ENCODE data around the gene MGAT4B. TPM values are rescaled to one million over a fixed set of nuclear protein-coding genes. Genes with fewer than 3 reads are reported as not detected.

MGAT4B gene
- total and polyA plus RNA-seq, 2 donors (not counting 1 experiment from before 2014, with no cell fraction given): 157 to 172 TPM

DNA sequence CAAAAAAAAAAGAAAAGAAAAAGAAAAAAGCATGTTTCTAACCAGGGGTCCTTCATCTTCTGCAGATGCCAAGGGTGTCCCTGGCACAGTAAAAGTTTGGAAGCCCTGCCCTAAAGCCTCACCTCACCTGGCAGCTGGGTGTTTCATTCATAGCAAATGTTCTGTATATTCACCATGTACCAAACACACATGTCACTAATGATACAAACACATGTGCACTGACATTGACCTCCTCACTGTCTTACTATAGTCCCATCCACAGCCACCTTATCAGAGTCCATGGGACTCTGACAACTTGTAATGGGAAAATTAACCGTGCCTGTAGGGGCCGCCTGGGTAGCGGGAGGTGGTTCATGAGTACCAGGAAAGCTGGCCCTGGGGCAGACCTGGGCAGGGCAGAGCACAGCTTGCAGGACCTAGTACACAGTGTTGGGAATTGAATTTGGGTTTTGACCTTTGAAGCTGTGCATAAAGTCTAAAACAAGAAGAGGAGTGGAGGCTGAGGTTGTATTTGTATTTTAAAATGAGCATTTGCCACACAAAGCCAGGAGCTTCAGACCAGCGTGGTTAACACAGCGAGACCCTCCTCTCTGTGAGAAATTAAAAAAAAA lies 6.4 kb upstream of the MGAT4B start:
- Histone ChIP-seq H3K4me1 (ENCODE audit: control insufficient read depth, extremely low read depth, insufficient read depth, low read length) (peaks cover 3% of the 10 kb centered on the region), H3K79me2 (ENCODE audit: control insufficient read depth, insufficient read depth, low read length) (no peaks in the 10 kb centered on the region), H3K9ac (ENCODE audit: insufficient read depth, low read length) (no peak overlapping the region), H3K4me2 (ENCODE audit: extremely low read depth, insufficient read depth, low read length) (no peak overlapping the region), H2AFZ (ENCODE audit: low read length) (no peak overlapping the region), H3K9me3 (ENCODE audit: control insufficient read depth, insufficient read depth, low read depth, low read length) (no peaks in the 10 kb centered on the region), H3K27me3 (ENCODE audit: control insufficient read depth, insufficient read depth, low read length) (no peaks in the 10 kb centered on the region), H3K27ac (ENCODE audit: insufficient read depth, low read length) (no peak overlapping the region), H3K4me3 (replicated peaks in 1 of 4; ENCODE audit: control extremely low read depth in 1 of 4, insufficient read depth in 1 of 4, low read depth in 3 of 4, low read length in 4 of 4) (no peak overlapping the region), H3K36me3 (ENCODE audit: control insufficient read depth, insufficient read depth, low read length) (peaks cover 6% of the 10 kb centered on the region), H4K20me1 (ENCODE audit: control insufficient read depth, extremely low read depth, insufficient read depth, low read length) (no peaks in the 10 kb centered on the region)
- TF ChIP-seq EZH2 (IDR thresholded peaks at IDR 0.05; ENCODE audit: low read length, missing control alignments): no peak
- TF ChIP-seq, protein P1, sequence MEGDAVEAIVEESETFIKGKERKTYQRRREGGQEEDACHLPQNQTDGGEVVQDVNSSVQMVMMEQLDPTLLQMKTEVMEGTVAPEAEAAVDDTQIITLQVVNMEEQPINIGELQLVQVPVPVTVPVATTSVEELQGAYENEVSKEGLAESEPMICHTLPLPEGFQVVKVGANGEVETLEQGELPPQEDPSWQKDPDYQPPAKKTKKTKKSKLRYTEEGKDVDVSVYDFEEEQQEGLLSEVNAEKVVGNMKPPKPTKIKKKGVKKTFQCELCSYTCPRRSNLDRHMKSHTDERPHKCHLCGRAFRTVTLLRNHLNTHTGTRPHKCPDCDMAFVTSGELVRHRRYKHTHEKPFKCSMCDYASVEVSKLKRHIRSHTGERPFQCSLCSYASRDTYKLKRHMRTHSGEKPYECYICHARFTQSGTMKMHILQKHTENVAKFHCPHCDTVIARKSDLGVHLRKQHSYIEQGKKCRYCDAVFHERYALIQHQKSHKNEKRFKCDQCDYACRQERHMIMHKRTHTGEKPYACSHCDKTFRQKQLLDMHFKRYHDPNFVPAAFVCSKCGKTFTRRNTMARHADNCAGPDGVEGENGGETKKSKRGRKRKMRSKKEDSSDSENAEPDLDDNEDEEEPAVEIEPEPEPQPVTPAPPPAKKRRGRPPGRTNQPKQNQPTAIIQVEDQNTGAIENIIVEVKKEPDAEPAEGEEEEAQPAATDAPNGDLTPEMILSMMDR (conservative IDR thresholded peaks at IDR 0.05 in 1 of 2, IDR thresholded peaks at IDR 0.05 in 1 of 2; ENCODE audit: low read depth in 1 of 2, low read length in 2 of 2): no peak
- DNase-seq (ENCODE audit: low read depth in 2 of 2): no peak

DNA sequence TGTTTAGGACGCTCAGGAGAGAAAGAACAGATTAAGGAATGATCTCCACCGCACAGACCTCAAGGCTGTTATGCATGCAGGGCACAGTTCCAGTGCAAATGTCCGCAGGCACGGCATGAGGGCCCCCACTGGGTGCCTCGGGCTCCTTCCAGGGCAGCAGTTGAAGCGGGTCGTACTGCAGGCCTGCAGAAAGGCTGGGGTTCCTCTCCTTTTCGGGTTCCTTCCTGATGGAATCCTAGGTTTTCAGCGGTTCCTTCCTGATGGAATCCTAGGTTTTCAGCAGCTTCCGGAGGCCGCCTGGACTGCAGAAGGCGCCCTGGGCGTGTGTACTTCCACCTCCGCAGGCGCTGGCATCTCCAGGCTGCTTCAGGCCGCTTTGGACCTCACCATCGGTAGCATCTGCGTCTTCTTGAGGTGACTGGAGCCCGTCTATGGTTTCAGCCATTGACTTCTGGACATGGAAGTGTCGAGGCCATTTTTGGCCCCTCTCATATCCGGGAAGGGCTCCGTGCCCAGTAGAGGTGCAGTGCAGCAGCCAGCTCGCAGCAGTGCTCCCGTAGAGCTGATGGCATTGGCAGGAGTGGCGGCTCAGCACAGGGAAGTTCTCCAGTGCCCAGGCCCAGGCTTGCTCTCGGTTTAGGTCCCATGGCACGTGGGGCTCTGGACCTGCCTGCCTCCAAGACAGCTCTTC lies 5.6 kb upstream of the MGAT4B start:
- no peak overlapping the region for H3K9ac ChIP-seq (ENCODE audit: insufficient read depth, low read length)
- H3K4me3 ChIP-seq (replicated peaks in 1 of 4; ENCODE audit: control extremely low read depth in 1 of 4, insufficient read depth in 1 of 4, low read depth in 3 of 4, low read length in 4 of 4): no peak overlapping the region
- no peaks in the 10 kb centered on the region for H3K79me2 ChIP-seq (ENCODE audit: control insufficient read depth, insufficient read depth, low read length)
- H3K9me3 ChIP-seq (ENCODE audit: control insufficient read depth, insufficient read depth, low read depth, low read length): no peaks in the 10 kb centered on the region
- no peaks in the 10 kb centered on the region for H3K27me3 ChIP-seq (ENCODE audit: control insufficient read depth, insufficient read depth, low read length)
- no peaks in the 10 kb centered on the region for H4K20me1 ChIP-seq (ENCODE audit: control insufficient read depth, extremely low read depth, insufficient read depth, low read length)
- no peak for DNase-seq (ENCODE audit: low read depth in 2 of 2)
- H3K36me3 ChIP-seq (ENCODE audit: control insufficient read depth, insufficient read depth, low read length): peaks cover 6% of the 10 kb centered on the region
- H2AFZ ChIP-seq (ENCODE audit: low read length): no peak overlapping the region
- TF ChIP-seq EZH2 (IDR thresholded peaks at IDR 0.05; ENCODE audit: low read length, missing control alignments): no peak
- TF ChIP-seq, protein P1 (conservative IDR thresholded peaks at IDR 0.05 in 1 of 2, IDR thresholded peaks at IDR 0.05 in 1 of 2; ENCODE audit: low read depth in 1 of 2, low read length in 2 of 2): no peak
- no peak overlapping the region for H3K4me2 ChIP-seq (ENCODE audit: extremely low read depth, insufficient read depth, low read length)
- H3K27ac ChIP-seq (ENCODE audit: insufficient read depth, low read length): no peak overlapping the region
- no peaks in the 10 kb centered on the region for H3K4me1 ChIP-seq (ENCODE audit: control insufficient read depth, extremely low read depth, insufficient read depth, low read length)

- peaks cover 14% of the 10 kb centered on the region for H3K4me1 ChIP-seq (ENCODE audit: control insufficient read depth, extremely low read depth, insufficient read depth, low read length)
- H3K9ac ChIP-seq (ENCODE audit: insufficient read depth, low read length): peak overlapping the region; percentile 71
- no peaks in the 10 kb centered on the region for H3K27me3 ChIP-seq (ENCODE audit: control insufficient read depth, insufficient read depth, low read length)
- H3K36me3 ChIP-seq (ENCODE audit: control insufficient read depth, insufficient read depth, low read length): peaks cover 9% of the 10 kb centered on the region
- H3K4me3 ChIP-seq (replicated peaks in 1 of 4; ENCODE audit: control extremely low read depth in 1 of 4, insufficient read depth in 1 of 4, low read depth in 3 of 4, low read length in 4 of 4): peak overlapping the region; percentile 58 to 82 (median 75)
- peaks cover 45% of the 10 kb centered on the region for H3K79me2 ChIP-seq (ENCODE audit: control insufficient read depth, insufficient read depth, low read length)
- peak overlapping the region; percentile 89 for H3K4me2 ChIP-seq (ENCODE audit: extremely low read depth, insufficient read depth, low read length)
- H3K27ac ChIP-seq (ENCODE audit: insufficient read depth, low read length): peak overlapping the region; percentile 71
- H2AFZ ChIP-seq (ENCODE audit: low read length): no peak overlapping the region
- no peaks in the 10 kb centered on the region for H3K9me3 ChIP-seq (ENCODE audit: control insufficient read depth, insufficient read depth, low read depth, low read length)
- no peaks in the 10 kb centered on the region for H4K20me1 ChIP-seq (ENCODE audit: control insufficient read depth, extremely low read depth, insufficient read depth, low read length)
- TF ChIP-seq EZH2 (IDR thresholded peaks at IDR 0.05; ENCODE audit: low read length, missing control alignments): no peak
- TF ChIP-seq, protein P1 (conservative IDR thresholded peaks at IDR 0.05 in 1 of 2, IDR thresholded peaks at IDR 0.05 in 1 of 2; ENCODE audit: low read depth in 1 of 2, low read length in 2 of 2): no peak
- DNase-seq (ENCODE audit: low read depth in 2 of 2): peak; percentile 45
Measured at GRCh38 chr5:179805529-179806249, 977 bp downstream of the MGAT4B start.

Data from fibroblast of lung (primary cell).